HT1080 (cell line): ENCODE results near the gene GATD1. TPM values are rescaled to one million over a fixed set of nuclear protein-coding genes. Genes with fewer than 3 reads are reported as not detected.
A peak's percentile ranks its signal among the peaks of the same experiment; 100 is the strongest.

Experiments used
- DNase-seq: peaks from one replicate; pipeline ENCODE4 v3.0.0-alpha.2; 2015; ENCODE audit warnings: low read depth
- total RNA-seq: library from RNA; depleted of rRNA; stranded (reverse); fragments of >200 nt; shearing (Covaris generic); gene quantifications from 2 replicates; pipeline ENCODE4 v1.2.3, GENCODE V29; 2014

Gene GATD1
- total RNA-seq, 1 experiment from 2014 or later = 27.6 TPM

- no peak for DNase-seq
Measured at GRCh38 chr11:813072-813455, 35.8 kb upstream of the GATD1 start.

DNA sequence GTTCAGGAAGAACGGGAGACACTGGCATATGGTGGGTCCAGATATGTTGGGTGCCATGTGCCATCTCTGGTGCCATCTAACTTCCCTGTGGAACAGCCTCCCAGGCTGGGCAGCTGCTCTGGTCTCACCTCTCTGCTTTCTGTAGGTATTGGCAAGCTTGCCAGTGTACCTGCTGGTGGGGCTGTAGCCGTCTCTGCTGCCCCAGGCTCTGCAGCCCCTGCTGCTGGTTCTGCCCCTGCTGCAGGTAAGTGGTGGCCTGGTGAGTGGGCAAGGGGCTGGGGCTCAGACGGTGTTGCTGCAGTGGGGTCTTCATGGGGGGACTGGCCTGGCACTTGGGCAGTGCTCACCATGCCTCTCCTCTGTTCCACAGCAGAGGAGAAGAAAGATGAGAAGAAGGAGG lies 35.1 kb upstream of the GATD1 start:
- DNase-seq = no peak

DNA sequence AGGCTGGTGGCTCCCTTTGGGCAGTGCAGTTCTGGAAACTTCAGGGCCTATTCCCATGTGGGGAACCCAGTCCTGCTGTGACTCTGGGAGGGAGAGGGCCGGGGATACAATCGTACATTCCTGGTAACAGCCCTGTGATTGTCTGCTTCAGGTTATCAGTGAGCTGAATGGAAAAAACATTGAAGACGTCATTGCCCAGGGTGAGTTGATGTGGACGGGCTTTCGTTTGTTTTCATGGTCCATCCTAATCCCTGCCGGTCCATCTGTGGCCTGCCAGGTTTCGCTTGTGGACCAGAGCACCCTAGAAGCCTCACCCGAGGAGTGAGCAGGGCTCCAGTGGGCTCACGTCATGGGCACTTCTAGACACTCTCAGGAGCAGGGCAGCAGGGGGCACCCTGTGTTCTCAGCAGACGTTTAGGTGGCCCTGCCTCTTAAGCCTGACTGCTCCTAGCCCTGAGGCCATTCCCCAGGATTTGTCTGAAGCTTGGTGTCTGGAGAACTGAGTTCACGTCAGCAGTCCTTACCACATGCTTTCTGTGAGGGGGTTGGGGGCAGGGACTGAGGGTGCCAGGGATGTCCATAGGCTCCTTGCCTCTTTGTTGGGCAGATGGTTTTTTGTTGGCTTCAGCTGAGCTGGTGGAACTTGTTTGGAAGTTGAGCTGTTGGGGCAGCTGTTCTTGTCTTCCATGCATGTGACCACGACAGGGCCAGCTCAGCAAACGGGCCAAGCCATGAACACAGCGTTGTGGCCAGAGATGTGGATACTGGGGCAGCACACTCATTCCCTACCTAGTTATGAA lies 34.4 kb upstream of the GATD1 start:
- no peak for DNase-seq

GRCh38 chr11:810040-810567 lies 32.8 kb upstream of the GATD1 start:
- no peak for DNase-seq

DNA sequence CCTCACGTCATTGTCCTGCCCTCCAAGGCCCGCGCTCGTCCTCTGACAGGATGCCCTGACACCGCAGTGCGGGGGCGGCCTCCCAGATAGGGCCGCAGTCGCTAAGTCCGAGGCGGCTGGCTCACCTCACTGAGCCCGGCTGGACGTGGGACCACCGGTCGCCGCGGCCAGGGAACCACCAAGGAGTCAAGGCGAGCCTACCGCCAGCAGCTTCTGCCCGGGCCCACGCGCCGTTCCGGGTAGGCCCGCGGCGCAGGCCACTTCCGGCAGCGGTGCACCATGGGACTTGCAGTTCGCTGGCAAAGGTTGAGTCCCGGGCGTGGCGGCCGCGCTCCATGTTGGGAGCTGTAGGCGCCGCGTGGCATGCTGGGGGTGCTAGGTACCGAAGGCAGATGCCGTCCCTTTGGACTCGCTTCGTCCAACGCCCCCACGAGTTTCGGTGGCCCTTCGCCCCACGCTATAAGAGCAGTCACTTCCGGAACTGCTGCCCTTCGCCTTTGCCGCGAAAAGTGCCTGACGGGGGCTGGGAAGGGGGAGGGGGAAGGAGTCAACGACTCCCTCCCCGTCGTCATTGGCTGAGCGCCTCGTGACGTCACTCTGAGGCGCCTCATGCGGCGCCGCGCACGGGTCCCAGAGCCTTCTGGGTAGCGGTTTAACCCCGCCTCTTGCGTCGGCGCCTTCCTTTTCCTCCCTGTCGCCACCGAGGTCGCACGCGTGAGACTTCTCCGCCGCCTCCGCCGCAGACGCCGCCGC lies 32.2 kb upstream of the GATD1 start, which contains the start of gene RPLP2:
TSS of gene RPLP2 (plus strand) at position 681 of the 753 bp plus-strand sequence. CDS start 268 bp downstream, outside the sequence.
- DNase-seq = peak; percentile 95

DNA sequence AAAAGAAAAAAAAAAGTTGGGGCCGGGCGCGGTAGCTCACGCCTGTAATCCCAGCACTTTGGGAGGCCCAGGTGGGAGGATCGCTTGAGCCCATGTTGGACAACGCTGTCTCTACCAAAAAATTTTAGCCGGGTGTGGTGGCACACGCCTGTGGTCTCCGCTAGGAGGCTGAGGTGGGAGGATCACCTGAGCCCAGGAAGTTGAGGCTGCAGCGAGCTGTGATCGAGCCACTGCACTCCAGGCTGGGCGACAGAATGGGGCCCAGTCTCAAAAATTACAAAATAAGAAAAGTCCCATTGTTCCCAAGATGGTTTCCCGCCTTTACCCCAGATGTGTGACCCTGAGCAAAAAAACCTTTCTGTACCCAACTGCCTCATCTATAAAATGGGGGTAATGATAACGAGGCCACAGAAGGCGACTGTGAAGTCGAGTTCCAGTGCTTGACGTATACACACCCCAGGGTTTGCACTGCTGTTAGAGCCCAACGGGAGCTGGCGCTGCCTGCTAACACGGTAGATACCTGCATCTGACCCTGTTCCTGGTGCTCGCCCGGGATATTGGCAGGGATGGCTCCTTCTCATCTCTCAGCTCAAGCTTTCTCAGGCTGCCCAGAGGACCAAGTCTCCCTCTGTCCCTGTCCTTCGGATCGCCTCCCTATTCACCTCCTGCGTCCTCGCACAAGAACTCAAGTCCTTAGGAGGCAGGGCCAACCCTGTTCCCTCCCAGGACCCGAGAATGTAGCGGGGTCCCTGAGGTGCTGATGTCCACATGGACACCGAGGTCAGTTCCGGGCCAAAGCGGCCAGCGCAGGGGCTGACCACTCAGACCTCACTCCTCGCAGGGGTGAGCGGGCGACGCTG lies 31.4 kb upstream of the GATD1 start:
- no peak for DNase-seq

GRCh38 chr11:804599-804964 lies 27.3 kb upstream of the GATD1 start:
- no peak for DNase-seq

DNA sequence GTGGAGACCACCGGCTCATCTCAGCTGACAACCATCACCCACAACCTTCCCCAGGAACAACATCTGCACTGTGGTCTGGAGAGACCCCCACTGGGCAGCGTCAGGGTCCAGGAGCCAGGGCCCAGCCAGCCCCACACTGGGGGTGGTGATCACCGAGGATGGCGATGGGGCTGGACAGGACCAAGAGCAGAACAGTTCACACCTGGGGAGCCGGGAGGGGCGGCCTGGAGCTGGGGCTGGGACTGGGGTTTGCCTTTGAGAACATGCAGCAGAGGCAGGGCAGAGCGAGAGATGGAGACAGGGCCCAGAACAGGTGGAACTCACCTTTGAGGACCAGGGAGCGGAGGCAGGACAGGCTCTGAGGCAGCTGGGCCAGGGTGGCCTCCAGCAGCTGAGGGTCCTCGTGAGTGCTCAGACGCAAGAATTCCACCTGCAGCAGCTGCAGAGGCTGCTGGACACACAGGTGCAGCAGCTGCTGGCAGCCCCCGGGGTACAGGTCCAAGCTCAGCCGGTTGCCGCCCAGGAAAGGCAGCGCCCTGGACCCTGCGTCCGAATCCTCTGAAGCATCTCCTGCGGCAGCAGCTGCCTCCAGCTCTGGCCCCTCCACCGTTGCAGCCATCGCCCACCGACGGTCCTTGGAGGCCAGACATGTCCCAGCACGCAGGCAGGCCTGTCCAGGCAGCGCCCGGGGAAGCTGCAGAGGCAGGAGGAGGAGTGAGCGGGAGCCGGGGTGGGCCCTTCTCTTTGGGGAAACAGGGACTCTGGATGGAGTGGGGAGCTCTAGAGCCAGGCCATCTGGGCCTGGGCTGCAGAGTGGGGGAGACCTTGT lies 26.7 kb upstream of the GATD1 start:
- DNase-seq = no peak

DNA sequence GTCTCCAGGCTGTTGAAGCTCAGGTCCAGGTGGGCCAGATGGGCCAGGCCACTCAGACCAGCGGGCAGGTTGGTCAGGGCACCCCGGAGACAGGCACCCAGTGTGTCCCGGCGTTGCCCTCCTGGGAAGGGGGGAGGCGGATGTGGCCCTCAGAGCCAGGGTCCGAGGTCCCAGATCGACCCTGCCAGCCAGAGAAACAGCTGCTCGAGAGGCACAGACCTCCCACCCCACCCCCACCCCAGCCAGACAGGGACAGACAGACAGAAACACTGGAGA lies 26.1 kb upstream of the GATD1 start:
- no peak for DNase-seq

DNA sequence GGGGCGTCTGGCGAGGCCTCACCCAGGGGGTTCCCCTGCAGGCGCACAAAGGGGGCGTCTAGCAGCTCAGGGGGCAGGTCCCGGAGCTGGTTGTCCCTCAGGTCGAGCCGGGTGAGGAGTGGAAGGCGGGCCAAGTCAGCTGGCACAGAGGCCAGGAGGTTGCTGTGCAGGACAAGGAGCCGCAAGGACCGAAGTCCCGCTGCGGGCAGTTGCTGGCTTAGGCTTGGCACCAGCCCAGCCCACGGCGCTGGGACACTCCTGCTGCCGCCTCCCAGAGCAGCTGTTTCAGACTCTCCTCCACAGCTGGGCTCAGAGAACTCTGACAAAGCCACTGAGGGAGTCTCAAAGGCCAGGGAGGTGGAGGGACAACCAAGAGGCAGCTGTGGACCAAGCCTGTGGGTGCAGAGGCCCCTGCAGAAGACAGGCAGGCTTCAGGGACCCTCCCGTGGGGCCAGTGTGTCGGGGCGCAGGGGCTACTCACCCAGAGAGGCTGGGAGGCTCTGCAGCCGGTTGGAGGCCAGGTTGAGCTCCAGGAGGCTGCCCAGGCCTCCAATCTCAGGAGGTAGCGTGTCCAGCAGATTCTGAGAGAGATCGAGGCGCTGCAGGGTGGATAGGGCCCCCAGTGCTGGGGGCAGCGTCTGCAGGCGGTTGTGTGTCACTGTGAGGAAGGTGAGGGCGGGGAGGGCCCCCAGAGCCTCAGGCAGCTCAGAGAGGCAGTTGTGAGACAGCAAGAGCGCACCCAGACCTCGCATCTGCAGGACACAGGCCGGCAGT lies 25.6 kb upstream of the GATD1 start:
- DNase-seq = no peak

DNA sequence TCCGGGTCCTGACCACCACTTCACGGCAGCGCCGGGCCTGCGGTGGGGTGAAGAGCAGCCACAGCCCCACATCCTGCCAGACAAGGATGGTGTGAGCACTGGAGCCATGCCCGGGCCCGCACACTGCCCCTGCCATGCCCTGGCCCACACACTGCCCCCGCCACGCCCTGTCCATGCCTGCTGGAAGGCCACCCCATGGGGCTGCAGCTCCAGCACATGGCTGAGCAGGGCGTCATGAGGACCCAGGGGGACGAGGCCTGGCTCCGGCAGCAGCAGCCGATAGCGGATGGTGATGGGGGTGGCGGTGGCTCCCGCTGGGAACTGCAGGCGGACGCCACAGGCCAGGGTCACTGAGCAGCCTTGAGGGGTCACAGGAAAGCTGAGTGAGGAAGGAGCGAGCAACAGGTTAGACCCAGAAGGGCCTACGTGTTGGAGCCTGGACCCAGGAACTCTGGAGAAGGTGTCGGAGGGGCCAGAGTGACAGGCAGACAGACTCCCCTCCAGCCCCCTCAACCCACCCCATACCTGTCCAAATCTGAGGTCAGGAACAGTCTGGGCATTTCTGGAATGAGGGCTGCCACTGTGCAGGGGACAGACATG lies 24.8 kb upstream of the GATD1 start:
- DNase-seq = no peak

DNA sequence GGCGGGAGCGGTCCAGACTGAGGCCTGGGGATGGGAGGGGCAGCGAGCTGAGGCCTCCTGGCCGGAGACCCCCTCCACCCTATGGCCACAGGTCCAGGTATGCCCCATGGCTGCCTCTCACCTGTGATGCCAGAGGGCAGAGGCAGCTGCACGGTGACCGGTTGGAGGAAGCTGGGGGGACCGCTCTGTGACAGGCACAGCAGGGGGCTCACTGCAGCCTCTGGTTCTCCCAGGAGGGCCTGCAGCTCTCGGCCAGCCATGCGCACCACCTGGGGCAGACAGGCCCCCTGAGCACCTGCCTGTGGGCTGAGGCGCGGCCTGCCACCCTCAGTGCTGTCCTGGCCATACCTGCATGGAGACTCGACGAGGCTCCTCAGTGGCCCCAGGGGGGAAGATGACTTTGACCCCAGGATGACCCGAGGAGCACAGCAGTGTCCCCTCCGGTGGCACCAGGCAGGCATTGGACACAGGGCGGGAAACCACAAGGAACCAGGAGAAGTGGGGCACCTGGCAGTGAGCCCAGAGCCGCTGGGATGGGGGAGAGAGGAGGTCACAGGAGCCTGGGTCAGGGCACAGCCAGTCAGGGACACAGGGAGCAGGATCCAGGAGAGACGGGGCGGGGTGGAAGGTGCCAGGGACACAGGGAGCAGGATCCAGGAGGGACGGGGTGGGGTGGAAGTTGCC lies 24.0 kb upstream of the GATD1 start:
- DNase-seq = no peak

GRCh38 chr11:800473-800872 lies 23.2 kb upstream of the GATD1 start:
- no peak for DNase-seq

DNA sequence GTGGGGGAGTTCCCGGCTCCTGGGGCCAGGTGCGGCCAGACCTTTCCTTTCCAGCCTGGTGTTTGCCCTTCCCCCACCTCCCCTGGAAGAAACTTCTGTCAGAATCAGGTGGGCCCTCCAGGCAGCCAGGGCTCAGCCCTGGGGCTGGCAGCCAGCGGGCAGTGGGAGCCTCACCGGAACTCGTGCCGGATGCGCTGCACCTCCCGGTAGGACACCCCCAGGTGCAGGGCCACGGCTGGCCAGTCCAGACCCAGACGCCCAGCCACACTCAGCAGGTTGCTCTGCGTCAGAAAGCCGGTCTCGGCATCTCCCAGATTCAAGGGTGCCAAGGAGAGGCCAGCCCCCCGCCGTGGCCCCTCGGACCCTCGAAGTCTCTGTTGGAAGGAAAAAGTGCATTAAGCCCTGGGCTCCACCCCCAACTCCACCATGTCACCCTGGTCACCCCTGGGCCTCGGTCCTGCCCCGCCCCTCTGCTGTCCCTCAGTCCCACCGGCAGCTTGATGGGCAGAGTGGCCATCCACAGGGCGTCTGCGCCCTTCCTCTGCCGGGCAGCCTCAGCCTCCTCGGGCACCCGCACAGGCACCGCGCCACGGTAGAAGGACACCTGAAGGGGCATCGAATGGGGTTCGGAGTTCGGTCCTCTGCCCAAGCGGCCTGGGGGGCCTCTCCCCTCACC lies 22.5 kb upstream of the GATD1 start:
- no peak for DNase-seq

- DNase-seq = peak; percentile 59
Measured at GRCh38 chr11:798093-798713, 20.9 kb upstream of the GATD1 start, which contains the start of gene SLC25A22. SLC25A22 (minus strand) TSS chr11:798281; CDS start chr11:795006, 3,275 bp downstream.

GRCh38 chr11:797296-798092 lies 20.2 kb upstream of the GATD1 start:
- peak; percentile 82 for DNase-seq
